ENCODE measurements around the gene GRAMD2B.

The GRAMD2B gene

DNA sequence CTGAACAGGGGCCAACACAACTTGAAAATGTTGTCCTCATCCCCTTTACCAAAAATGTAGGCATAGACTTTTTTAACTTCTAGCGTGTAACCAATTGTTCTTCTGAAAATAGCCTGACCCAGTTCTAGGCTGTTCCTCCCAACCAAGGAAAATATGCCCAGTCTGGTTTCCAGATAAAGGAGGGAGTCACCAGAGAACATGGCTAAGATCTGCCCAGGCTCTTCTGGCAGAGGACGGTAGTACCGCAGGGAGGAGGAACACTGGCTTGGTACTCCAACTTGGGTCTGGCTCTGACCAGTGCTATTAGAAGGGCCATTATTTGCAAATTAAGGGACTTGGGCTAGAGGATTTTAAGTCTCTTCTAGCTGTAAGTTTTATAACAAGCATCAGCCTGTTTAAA is 63.1 kb downstream of the GRAMD2B start:
- Histone ChIP-seq H3K79me2 (ENCODE audit: insufficient read depth, low read length) (no peaks in the 10 kb centered on the region), H3K4me2 (ENCODE audit: low read length) (no peak overlapping the region), H4K20me1 (ENCODE audit: insufficient read depth, low read length) (no peaks in the 10 kb centered on the region), H3K36me3 (ENCODE audit: insufficient read depth, low read length) (peaks cover 13% of the 10 kb centered on the region; the same call in 1 of the 2 replicates), H3K27me3 (ENCODE audit: insufficient read depth, low read length) (no peaks in the 10 kb centered on the region), H3K4me1 (ENCODE audit: insufficient read depth, low read length, severe bottlenecking) (no peaks in the 10 kb centered on the region), H3K4me3 (ENCODE audit: low read depth, low read length, poor library complexity, severe bottlenecking) (no peak overlapping the region), H3K9me2 (ENCODE audit: low read depth, low read length) (no peaks in the 10 kb centered on the region), H3K9ac (ENCODE audit: low read length) (no peak overlapping the region), H2AFZ (ENCODE audit: low read length) (no peak overlapping the region), H3K9me3 (ENCODE audit: low read length) (no peaks in the 10 kb centered on the region), H3F3A (ENCODE audit: insufficient read depth, low read length) (no peaks in the 10 kb centered on the region), H3K27ac (ENCODE audit: low read depth, low read length, poor library complexity, severe bottlenecking) (no peak overlapping the region)
- no peak for TF ChIP-seq EZH2 (IDR thresholded peaks at IDR 0.05; ENCODE audit: borderline replicate concordance, low read length)
- TF ChIP-seq, protein P1, sequence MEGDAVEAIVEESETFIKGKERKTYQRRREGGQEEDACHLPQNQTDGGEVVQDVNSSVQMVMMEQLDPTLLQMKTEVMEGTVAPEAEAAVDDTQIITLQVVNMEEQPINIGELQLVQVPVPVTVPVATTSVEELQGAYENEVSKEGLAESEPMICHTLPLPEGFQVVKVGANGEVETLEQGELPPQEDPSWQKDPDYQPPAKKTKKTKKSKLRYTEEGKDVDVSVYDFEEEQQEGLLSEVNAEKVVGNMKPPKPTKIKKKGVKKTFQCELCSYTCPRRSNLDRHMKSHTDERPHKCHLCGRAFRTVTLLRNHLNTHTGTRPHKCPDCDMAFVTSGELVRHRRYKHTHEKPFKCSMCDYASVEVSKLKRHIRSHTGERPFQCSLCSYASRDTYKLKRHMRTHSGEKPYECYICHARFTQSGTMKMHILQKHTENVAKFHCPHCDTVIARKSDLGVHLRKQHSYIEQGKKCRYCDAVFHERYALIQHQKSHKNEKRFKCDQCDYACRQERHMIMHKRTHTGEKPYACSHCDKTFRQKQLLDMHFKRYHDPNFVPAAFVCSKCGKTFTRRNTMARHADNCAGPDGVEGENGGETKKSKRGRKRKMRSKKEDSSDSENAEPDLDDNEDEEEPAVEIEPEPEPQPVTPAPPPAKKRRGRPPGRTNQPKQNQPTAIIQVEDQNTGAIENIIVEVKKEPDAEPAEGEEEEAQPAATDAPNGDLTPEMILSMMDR (IDR thresholded peaks at IDR 0.05; ENCODE audit: low read length), result no peak

DNA sequence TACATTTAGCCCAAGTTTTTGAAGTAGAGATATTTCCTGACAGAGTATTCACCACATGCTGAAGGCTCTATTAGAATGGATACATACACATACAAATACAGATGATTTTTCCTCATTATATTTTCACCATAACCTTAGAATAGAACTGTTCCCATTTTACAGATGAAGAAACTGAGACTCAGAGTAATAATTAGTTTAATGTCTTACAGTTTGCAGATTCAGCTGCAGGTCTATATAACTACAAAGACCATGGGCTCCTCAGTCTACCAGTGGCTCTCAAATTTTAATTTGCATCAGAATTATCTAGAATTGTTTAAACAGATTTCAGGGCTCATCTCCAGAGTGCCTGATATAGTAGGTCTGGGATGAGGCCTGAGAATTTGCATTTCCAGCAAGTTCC is 64.4 kb downstream of the GRAMD2B start:
- Histone ChIP-seq H3K9ac (ENCODE audit: low read length) (no peak overlapping the region), H3K9me3 (ENCODE audit: low read length) (no peaks in the 10 kb centered on the region), H3K27me3 (ENCODE audit: insufficient read depth, low read length) (no peaks in the 10 kb centered on the region), H3K9me2 (ENCODE audit: low read depth, low read length) (no peaks in the 10 kb centered on the region), H3K4me2 (ENCODE audit: low read length) (no peak overlapping the region), H3K36me3 (ENCODE audit: insufficient read depth, low read length) (peaks cover 13% of the 10 kb centered on the region; the same call in 1 of the 2 replicates), H3F3A (ENCODE audit: insufficient read depth, low read length) (no peaks in the 10 kb centered on the region), H3K79me2 (ENCODE audit: insufficient read depth, low read length) (no peaks in the 10 kb centered on the region), H3K4me1 (ENCODE audit: insufficient read depth, low read length, severe bottlenecking) (no peaks in the 10 kb centered on the region), H4K20me1 (ENCODE audit: insufficient read depth, low read length) (no peaks in the 10 kb centered on the region), H2AFZ (ENCODE audit: low read length) (no peak overlapping the region), H3K27ac (ENCODE audit: low read depth, low read length, poor library complexity, severe bottlenecking) (no peak overlapping the region), H3K4me3 (ENCODE audit: low read depth, low read length, poor library complexity, severe bottlenecking) (no peak overlapping the region)
- TF ChIP-seq EZH2 (IDR thresholded peaks at IDR 0.05; ENCODE audit: borderline replicate concordance, low read length), result no peak
- TF ChIP-seq, protein P1 (IDR thresholded peaks at IDR 0.05; ENCODE audit: low read length), result no peak

DNA sequence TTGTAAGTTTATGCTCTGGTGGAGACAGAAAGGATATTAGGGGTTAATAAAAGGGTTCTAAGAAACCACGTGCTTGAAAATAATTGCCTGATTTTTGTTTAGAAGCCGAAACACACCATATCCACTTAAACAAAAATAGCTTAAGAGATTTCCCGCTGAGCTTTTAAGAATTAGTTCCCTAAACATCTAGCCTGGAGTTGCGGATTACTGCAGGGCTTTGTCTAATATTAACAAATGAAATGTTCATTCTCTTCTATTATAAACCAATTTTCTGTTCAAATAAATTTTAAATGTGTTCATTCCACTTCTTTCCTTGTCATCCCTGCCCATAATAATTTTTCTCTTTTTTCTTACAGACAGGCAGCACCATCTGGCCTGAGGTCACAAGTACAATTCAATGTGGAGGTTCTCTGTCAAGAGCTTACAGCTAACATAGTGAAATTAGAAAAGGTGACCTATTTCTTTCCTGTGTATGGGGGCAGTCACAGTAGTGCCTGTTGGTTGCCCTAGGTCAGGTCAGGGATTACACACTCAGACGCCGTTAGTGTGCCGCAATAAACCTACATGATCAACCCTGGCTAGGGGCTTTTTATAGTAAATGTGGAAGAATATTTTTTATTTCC is 65.3 kb downstream of the GRAMD2B start:
- no peak for TF ChIP-seq EZH2 (IDR thresholded peaks at IDR 0.05; ENCODE audit: borderline replicate concordance, low read length)
- TF ChIP-seq, protein P1 (IDR thresholded peaks at IDR 0.05; ENCODE audit: low read length), result no peak
- Histone ChIP-seq H3K27ac (ENCODE audit: low read depth, low read length, poor library complexity, severe bottlenecking) (no peak overlapping the region), H3F3A (ENCODE audit: insufficient read depth, low read length) (no peaks in the 10 kb centered on the region), H4K20me1 (ENCODE audit: insufficient read depth, low read length) (no peaks in the 10 kb centered on the region), H3K4me2 (ENCODE audit: low read length) (no peak overlapping the region), H3K9ac (ENCODE audit: low read length) (no peak overlapping the region), H3K4me3 (ENCODE audit: low read depth, low read length, poor library complexity, severe bottlenecking) (no peak overlapping the region), H3K79me2 (ENCODE audit: insufficient read depth, low read length) (no peaks in the 10 kb centered on the region), H3K36me3 (ENCODE audit: insufficient read depth, low read length) (peaks cover 13% of the 10 kb centered on the region; the same call in 1 of the 2 replicates), H3K27me3 (ENCODE audit: insufficient read depth, low read length) (no peaks in the 10 kb centered on the region), H2AFZ (ENCODE audit: low read length) (no peak overlapping the region), H3K4me1 (ENCODE audit: insufficient read depth, low read length, severe bottlenecking) (no peaks in the 10 kb centered on the region), H3K9me3 (ENCODE audit: low read length) (no peaks in the 10 kb centered on the region), H3K9me2 (ENCODE audit: low read depth, low read length) (no peaks in the 10 kb centered on the region)
